DMS153 treated with DMSO at 0.1 percent for 48 hours (cell line): ENCODE measurements around the gene OSGEP.
"Not testable (repeated sequence)": the region's sequence is repeated elsewhere in the genome, so short reads cannot be mapped to it uniquely, and the experiment has no call there.

ENCODE experiments used
- DNase-seq: peaks from one replicate; lab custom pipeline; 2025; ENCODE audit not compliant: unreplicated experiment; lab: John Stamatoyannopoulos, UW

The OSGEP gene

DNA sequence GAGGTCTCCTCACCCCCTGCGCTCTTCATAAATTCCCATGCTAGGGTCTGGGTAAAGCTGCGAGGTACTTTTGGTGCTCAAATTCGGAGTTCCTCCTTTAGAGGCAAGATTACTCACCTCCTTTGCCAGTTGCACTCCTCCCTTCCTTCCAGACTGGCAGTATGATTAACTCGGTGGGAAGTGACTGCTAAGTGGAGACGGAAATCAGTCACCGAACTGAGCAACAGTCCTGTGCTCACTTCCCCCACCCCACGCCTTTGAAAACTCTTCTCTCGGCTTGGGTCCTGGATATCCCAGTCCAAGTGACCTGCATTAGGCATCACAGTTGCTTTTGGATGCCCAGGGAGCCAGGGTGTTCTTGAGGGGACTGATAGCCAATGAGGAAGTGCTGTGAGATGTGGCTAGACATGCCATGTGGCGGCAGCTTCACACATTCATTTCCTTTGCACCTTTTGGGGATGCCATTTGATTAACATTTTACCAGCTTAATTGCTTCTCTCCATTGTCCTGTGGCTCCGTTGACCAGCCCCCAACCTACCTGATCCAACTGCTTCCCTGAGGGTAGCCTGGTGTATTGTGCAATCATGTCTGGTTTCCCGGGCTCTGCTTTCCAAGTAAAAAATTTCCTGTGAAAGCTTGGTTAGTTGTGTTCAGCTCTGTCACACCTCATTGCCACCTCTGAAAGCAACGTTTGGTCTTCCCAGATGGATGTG, 15.4 kb upstream of the OSGEP start:
- DNase-seq: no peak

DNA sequence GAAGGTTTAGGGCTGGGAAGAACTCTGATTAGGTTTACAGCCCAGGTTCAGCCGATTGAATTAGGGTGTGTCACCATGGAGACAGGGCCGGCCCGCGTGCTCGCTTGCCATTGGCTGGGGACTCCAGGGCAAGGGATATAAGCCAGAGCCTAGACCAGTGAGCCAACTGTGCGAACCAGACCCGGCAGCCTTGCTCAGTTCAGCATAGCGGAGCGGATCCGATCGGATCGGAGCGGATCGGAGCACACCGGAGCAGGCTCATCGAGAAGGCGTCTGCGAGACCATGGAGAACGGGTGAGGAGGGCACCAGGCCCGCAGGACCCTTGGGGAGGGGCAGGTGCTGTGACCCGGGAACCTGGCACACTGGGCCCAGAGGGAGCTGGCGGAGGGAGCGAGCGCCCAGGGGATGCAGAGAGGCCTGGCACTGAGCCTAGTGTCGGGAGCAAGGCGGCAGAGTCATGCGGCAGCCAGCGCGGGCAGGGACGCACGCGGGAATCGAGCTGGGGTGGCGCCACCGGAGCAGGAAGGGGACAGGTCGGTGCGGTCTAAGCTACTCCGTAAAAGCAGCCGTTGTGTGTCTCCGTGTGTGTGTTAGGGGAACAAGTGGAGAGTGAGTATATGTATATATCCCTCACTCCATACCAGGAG, 14.8 kb upstream of the OSGEP start, which contains the start of gene PNP:
PNP (plus strand) TSS at position 165 of the 648 bp plus-strand sequence; CDS start at position 284, 119 bp downstream.
- DNase-seq: peak; percentile 77

DNA sequence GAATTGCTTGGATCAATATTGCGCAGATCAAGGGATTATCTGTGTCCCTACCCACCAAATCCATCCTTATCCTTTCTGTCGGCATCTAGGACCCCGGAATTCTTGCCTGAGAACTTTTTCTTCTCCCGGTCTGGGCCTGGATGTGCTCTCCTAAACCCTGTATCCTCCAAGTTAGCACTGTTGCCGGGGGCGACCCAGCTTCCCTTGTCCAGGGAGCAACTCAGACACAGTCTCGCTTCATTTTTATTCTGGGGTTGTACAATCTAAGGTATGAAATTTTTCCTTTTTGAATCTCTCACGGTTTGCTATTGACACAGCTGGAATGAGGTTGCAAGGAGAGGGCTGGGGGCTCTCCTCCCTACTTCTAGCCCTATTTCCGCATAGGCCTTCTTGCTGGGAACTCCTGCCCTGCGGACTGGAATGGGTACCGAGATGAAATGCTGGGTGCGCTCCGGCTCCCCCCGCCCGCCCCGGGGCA, 14.2 kb upstream of the OSGEP start:
- peak; percentile 50 for DNase-seq

DNA sequence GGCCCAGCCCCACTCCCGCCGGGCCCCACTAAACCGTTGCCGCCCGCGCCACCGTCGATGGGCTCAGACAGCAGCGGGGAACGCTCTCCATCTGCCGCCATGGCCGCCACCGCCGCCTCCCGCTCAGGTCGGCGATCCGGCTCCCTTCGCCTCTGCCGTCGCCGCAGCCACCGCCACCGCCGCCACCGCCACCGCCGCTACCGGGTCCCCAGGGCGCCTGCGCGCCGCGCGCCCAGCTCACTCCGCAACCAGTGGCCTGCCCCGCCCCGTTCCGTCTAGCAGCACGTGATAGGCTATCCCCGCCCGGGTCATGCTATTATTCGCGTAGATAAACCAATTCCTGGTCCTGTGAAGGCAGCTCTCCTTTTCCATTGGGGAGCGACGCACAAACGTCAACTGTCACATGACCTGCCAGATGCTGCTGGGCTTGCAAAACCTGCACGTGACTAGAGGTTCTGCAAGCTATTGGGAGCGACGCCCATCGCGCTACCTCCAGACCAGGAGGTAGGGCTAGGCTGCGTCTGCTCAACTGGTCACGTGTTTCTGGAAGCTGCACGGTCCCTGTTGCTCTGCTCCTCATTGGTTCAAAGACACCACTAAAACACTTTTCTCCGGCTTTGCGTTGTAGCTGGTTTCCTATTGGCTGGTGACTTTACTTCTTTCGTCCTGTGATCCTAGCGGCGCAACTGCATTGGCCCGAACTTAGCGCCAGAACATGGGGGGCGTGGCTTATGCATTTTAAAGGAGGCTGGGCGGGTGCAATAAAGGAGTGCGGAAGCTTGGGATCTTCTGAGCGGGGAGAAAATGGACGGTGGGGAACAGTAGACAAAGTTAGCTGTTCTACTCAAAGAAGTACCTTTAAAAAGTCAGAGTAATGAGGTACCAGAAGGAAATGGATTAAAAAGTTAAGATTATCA, 6.9 kb upstream of the OSGEP start, which contains the start of gene PIP4P1:
PIP4P1 (minus strand) TSS at position 210 of the 917 bp plus-strand sequence; CDS start at position 101, 109 bp downstream.
- peak; percentile 100 for DNase-seq

DNA sequence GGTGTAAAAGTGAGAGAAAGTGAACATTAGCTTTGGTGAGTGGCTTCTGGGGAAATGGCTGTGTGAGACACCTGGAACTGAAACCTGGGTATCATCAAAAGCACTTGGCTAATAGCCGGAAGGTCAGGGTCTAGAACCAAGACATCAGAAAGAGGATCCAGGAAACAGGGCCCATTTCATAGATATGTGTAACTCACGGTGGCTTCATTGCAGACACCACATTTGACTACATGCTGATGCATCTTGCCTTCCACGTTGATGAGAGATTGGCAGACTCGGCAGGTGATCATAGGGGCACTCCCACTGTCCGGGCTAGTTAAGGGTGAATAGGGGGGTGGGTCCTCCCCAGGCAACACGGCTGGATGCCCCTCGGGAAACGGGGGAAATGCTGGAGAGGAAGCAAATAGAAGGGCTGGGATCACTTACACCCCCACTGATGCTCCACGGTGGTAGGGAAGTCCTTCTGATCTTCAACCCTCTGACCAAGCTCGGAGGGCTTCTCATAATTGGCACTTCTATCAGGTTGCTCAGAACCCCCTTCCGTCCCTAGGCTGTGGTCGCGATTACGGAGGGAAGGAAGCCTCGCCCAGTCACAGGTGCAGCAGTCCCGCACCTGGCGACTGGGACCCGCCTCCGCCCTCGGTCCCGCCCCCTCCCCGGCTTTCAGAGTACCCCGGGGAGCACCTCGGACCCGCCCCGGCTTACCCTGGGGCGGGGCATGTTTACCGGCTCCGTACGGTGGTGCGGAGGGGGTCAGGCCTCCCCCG, 6.0 kb upstream of the OSGEP start:
- DNase-seq: no peak

DNA sequence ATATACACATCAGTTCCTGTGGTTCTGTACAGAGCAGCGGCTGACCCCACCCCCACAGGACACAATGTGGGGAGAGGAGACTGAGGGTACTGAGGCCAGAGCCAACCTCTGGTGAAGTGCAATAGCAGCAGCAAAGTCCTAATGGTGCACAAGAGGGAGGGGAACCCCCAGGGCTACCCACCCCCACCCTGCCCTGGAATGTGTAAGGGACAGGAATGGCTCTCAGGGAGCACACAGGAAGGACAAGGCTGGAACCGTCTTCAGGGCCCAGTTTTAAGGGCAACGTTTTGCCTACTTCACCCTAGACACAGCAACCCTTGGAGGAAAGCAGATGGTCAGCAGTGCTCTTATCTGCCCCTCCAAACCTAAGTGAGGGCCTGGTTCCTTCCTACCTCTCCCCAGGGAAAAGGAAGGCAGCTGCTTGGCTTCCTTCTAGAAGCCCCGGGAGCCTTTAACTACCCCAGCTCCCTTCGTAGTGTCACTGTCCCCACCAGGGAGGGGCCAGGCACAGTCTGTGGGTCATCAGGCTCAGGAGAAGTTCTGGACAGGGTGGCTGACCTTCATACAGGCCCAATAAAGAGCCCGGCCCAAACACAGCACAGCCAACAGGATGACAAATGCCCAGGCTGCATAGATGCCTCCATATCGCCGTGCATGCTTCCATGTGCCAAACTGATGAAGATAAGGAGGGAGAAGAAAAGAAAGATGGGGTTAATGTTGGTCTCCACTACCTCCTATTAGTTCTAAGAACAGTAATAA, 3.6 kb upstream of the OSGEP start:
- DNase-seq: no peak

DNA sequence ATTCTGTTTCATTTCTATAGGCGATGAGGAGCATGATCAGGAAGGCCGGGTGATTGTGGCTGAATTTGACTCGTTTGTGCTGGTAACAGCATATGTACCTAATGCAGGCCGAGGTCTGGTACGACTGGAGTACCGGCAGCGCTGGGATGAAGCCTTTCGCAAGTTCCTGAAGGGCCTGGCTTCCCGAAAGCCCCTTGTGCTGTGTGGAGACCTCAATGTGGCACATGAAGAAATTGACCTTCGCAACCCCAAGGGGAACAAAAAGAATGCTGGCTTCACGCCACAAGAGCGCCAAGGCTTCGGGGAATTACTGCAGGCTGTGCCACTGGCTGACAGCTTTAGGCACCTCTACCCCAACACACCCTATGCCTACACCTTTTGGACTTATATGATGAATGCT, 2.4 kb upstream of the OSGEP start:
- no peak for DNase-seq

DNA sequence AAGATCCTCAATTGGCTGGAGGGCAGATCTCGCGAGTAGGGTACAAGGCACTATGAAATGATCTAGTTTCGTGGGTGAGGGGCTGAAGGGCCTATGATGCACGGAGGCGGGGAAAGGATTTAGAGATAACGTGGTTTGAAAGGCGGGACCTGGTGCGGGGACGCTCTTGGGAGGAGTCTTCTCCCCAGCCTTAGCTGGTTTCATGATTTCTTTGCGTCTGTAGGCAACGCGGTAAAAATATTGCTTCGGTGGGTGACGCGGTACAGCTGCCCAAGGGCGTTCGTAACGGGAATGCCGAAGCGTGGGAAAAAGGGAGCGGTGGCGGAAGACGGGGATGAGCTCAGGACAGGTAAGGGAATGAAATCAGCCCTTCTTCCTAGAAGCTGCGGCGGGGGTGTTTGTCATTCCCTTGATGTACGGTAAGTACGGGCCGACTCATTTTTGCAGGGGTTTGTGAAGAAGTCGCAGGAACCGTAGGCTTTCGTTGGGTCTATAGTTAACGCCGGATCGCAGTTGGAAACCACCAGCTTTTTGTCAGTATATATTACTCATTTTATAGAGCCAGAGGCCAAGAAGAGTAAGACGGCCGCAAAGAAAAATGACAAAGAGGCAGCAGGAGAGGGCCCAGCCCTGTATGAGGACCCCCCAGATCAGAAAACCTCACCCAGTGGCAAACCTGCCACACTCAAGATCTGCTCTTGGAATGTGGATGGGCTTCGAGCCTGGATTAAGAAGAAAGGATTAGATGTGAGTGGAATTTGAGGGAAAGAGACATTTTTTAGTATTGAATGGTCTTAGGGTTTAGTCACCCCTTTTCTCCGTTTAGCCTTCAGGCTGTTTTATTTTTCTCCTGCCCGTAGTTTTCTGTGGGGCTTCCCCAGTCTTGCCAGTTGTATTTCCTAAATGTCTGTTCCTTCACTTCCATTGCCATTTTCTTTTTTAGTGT, 1.0 kb upstream of the OSGEP start:
- DNase-seq: peak; percentile 48

DNA sequence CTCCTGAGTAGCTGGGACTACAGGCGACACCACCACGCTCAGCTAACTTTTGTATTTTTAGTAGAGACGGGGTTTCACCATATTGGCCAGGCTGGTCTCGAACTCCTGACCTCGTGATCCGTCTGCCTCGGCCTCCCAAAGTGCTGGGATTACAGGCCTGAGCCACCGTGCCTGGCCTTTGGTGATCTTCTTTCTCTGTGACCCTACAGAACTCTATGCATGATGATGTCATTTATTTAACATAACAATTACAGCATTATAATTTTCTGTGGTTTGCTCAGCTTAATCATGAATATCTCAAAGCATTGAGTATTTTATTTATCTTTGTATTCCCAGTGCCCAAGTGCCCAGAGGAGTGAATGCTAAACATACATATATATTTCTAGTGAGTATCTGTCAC, 1.8 kb downstream of the OSGEP start:
- DNase-seq: not testable (repeated sequence)

DNA sequence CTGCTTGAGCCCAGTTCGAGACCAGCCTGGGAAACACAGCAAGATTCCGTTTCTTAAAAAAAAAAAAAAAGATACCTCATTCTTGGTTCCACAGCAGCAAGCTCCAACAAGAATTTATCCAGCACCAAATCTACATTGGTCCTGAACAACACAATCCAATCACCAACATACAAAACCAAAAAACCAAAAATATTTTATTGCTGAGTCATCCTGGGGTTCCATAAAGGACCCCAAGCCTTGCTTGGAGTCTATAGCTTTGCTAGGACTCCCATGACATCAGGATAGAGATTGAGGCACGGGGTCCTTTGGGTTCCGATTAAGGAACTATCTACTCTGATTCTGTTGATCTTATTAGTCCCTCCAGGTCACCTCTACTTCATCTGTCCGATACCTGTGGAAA, 7.7 kb downstream of the OSGEP start:
- DNase-seq: no peak

DNA sequence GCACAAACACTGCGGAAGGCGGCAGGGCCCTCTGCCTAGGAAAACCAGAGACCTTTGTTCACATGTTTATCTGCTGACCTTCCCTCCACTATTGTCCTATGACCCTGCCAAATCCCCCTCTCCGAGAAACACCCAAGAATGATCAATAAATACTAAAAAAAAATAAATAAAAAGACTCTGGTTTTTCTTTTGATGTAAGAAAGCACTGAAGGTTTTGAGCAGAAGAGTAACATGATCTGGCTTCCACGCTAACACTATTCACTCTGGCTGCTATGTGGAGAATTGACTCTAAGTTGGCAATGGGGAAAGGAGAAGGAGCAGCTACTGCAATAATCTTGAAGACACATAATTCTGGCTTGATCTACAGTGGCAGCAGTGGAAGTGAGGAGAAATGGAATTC, 11.0 kb downstream of the OSGEP start:
- DNase-seq: not testable (repeated sequence)

DNA sequence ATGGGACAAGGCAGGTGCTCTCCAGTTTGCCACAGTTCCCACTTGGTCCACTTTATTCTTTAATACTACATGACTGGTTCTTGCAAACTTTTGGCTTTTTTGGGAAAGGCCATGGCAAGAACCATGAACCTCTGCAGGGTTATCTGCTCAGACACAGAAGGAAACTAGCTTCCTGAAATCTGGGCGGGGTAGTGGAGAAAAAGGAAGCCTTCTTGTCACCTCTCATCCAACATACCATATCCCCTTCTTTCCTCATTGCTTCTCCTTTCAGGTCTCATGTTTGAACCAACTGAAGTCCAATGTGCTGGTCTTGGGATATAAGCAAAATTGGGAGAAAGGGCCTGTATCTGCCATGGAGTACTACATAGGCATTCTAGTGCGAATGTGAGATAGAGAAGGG, 13.2 kb downstream of the OSGEP start:
- DNase-seq: no peak

DNA sequence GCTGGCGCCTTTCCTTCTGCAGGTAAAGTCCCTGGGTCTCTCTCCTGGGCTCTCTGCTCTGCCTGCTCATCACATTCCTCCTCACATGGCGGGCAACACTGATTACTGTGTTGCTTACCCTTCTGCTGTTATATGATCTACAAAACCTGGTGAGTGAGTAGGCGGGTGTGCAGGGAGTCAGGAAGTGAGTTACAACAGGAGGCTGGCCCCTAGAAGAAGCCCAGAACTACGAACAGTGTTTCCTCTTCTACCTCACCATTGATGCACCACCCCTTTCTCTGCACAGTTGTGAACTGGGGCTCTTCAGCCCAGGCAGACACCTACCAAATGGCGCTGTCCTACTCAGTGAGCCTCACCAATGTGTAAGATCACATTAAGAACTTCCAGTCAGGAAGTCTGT, 13.7 kb downstream of the OSGEP start:
- DNase-seq: no peak

DNA sequence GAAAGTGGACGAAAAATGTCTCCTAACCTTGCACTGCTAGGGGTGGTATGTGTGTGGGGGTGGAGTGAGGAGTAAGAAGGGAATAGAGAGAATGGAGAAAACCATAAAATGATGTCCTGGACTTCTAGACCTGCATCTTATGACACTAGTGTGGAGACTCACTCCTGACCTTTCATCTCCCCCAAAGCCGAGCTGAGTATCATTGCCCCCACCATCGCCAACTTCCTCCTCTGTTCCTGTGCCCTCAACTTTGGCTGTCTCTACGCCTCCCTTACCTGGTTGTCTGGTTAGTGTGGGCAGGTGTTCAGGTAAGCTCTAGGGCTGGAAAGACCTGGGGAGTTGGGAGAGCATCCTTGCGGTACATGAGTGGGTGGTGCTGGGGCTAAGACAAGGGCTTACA, 14.1 kb downstream of the OSGEP start:
- no peak for DNase-seq

DNA sequence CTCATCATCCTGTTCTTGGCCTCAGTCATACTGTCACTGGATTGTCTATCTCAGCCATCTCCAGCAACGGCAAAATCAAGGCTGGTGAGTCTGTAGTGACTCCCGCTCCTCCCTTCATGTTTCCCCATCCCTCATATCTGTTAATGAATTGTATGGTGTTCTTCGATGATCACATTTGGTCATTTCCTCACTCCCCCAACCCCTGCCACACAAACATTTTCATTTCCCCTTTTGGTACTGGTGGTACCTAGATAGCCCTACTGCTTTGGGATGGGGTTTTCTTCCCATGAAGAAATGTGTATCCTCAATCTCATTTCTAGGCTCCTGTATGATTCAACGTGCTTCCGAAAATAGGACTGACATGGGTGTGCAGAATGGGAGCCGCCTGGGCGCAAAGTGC, 15.9 kb downstream of the OSGEP start:
- DNase-seq: no peak

DNA sequence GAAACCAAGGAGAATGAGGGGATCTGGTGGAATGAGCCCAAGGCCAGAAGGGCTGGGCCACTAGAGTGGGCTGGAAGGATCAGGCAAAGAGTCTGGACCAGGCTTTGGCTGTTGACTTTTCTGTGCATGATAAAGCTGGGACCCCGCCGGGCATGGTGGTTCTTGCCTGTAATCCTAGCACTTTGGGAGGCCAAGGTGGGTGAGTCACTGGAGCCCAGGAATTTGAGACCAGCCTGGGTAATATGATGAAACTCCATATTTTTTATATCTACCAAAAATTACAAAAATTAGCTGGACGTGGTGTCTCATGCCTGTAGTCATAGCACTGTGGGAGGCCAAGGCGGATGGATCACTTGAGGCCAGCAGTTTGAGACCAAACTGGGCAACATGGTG, 18.3 kb downstream of the OSGEP start:
- DNase-seq: no peak

DNA sequence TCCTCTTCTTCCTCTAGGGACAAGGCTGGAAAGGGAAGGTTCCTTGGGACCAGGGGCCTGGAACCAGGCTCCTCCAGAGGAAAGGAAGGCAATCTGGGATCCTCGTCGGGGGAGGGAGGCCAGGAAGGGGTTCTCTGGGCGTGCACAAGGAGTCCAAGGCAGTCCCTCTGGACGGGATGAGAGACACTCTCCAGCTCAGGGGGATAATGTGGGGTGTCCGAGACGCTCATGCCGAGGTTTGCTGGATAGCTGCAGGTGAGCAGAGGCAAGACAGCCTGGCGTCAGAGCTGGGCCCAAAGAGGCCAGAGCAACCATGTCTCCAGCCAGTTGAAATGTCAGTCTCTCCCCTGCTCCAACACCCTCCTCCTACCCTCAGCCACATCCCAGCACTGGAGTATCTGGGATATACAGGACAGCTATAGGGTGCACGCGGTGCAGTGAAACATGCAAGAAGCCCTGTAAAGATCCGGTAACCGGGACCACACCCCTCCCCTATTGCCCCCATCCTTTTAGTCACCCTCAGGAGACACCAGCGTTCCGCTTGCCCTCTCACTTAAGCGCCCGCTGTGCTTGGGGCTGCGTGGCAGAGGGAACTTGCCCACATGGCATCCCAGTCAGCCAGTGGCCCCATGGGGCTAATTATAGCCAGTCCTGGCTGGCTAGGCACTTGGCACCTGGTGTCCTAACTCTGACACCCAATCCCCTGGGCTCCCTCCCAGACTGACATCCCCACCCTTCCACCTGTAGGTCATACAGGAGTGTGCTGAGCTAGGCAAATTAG, 18.8 kb downstream of the OSGEP start, which contains the start of gene KLHL33:
KLHL33 (minus strand) TSS at position 585 of the 781 bp plus-strand sequence; CDS start at position 230, 355 bp downstream.
- no peak for DNase-seq
